Measurements from ENCODE around the gene MAP3K15.

The MAP3K15 gene, protein sequence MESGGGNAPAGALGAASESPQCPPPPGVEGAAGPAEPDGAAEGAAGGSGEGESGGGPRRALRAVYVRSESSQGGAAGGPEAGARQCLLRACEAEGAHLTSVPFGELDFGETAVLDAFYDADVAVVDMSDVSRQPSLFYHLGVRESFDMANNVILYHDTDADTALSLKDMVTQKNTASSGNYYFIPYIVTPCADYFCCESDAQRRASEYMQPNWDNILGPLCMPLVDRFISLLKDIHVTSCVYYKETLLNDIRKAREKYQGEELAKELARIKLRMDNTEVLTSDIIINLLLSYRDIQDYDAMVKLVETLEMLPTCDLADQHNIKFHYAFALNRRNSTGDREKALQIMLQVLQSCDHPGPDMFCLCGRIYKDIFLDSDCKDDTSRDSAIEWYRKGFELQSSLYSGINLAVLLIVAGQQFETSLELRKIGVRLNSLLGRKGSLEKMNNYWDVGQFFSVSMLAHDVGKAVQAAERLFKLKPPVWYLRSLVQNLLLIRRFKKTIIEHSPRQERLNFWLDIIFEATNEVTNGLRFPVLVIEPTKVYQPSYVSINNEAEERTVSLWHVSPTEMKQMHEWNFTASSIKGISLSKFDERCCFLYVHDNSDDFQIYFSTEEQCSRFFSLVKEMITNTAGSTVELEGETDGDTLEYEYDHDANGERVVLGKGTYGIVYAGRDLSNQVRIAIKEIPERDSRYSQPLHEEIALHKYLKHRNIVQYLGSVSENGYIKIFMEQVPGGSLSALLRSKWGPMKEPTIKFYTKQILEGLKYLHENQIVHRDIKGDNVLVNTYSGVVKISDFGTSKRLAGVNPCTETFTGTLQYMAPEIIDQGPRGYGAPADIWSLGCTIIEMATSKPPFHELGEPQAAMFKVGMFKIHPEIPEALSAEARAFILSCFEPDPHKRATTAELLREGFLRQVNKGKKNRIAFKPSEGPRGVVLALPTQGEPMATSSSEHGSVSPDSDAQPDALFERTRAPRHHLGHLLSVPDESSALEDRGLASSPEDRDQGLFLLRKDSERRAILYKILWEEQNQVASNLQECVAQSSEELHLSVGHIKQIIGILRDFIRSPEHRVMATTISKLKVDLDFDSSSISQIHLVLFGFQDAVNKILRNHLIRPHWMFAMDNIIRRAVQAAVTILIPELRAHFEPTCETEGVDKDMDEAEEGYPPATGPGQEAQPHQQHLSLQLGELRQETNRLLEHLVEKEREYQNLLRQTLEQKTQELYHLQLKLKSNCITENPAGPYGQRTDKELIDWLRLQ (N-terminal part only)

DNA sequence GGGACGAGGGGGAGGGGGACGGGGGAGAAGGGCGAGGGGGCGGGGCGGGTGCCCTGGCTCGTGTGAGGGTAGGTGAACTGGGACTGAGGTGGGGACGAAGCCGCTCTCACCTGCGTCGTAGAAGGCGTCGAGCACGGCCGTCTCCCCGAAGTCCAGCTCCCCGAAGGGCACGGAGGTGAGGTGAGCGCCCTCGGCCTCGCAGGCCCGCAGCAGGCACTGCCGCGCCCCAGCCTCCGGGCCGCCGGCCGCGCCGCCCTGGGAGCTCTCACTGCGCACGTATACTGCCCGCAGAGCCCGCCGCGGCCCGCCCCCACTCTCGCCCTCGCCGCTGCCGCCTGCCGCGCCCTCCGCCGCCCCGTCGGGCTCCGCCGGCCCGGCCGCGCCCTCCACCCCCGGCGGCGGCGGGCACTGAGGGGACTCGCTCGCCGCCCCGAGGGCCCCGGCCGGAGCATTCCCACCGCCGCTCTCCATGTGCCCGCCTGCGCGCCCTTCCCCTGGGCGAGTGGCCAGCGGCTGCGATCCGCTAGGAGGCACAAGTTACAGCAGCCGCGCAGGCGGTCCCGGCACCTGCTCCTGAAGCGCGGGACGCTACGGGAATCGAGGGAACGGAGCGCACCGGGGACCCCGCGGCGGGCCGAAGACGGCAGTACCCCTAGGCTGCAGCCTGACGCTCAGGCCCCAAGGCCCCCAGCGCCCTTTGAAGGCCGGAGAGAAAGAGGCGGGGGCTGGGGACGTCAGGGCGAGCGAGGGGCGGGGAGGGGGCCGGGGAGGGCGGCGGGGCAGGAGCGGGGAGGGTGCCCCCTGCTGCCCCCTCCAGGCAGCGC, at the start of gene MAP3K15:
MAP3K15 (minus strand) TSS at position 718 of the 824 bp plus-strand sequence; CDS start at position 471, 247 bp downstream.
- no peak for DNase-seq

GRCh38 chrX:19564606-19565005, 49.3 kb upstream of the MAP3K15 start:
- DNase-seq = no peak

- no peak for DNase-seq
These were observed 48.4 kb upstream of the MAP3K15 start for GRCh38 chrX:19563746-19564145.

DNA sequence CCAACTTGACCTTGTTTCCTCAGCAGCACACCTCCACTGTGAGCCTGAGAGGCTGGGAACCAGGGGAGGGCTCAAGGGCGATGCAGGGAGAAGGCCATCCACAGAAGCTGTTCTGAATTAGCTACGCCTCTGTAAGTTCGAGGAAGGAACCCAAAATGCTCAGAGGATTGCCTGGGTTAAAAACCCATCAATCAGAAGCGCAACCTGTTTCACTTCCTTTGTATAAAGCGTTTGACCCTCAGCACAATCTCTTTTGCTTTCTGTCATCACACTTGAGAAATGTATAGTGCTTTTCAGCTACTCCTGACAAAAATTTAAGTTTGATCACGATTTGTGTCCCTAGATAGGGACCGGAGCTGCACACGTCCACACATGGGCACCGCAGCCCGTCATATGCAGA, 48.0 kb upstream of the MAP3K15 start:
- no peak for DNase-seq

DNA sequence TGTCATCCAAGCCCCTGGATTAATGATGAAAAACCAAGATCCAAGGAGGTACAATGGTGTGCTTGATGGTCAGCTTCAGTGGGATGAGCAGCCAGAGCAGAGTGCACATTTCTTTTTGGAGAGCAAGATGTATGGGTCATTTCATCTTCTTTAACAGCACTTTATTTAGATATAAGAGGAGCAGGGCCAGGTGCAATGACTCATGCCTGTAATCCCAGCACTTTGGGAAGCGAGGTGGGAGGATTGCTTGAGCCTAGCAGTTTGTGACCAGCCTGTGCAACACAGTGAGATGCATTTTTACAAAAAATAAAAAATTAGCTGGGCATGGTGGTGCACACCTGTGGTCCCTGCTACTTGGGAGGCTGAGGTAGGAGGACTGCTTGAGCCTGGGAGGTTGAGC, 45.3 kb upstream of the MAP3K15 start:
- no peak for DNase-seq

DNA sequence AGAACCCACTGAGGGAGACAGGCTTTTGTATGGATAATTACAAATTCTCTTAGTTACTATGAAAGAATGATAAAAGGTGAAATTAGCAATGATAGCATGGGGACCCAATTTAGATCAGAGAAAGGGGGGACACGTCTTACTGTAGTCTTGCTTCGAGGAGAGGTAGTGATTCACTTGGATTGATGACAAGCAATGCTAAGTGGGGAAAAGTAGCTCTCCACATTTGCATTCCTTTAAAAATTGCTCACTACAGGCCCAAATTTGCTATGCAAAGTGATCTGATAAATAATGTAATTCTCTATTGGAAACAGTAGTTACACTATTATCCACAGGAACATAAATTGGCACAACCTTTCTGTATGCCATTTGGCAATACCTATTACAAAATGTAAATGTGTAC, 42.5 kb upstream of the MAP3K15 start:
- DNase-seq = no peak

- DNase-seq = no peak
These were observed 40.9 kb upstream of the MAP3K15 start for GRCh38 chrX:19556202-19556601.

GRCh38 chrX:19555683-19556082, 40.4 kb upstream of the MAP3K15 start:
- no peak for DNase-seq

- no peak for DNase-seq
These were observed 39.9 kb upstream of the MAP3K15 start for GRCh38 chrX:19555236-19555635.

DNA sequence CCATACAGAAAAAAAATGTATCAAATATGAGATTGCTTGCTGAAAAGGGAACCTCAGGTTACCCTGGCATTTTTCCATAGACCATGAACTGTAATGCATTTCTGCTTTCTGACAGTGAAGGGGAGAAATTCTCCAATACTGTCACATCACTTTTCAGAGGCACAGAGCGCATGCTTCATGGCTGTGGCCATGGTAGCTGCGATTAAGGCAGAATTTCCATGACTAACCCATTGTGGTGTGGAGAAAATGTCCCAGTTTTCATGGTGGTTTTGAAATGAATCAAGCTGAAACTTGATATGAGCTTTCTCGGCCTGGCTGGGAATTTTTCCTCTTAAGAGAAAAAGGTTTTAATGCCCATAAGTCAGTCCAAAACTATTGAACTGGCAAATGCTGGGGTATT, 39.5 kb upstream of the MAP3K15 start:
- no peak for DNase-seq

DNA sequence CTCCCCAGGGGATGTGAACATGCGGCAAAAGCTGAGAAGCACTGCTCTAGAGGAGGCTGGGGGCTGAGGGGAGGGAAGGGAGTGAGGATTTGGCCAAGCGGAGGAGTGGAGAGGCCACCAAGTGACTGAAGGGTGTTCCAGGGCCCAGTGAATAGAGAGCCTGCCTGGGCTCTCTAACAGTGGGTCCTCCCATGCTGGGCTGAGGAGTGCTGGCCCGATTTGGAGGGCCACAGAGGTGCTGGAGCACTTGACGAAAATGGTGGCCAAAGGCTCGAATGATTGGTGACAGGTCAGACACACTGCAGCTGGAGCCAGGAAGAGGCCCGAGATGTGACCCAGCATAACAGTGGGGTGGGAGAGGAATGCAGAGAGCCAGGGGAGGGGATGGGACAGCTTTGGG, 37.5 kb upstream of the MAP3K15 start:
- no peak for DNase-seq

DNA sequence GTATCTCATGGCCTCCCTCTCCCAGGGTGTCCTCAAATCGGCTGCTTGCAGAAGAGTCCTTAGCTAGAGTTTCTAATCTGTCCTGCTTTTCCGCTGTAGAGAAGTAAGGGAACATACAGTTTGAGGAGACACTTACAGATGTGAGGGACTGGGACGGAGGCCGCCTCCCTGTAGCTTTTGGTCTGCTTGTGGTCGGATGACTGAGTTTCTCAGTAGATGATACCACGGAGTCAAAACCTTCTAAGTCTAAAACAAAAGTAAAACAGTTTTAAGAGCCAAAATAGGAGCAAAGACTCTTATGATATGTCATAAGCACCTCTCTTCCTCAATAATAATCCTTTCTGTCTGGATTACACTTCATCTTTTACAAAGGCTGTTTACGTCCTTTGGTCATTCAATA, 34.5 kb upstream of the MAP3K15 start:
- DNase-seq = no peak

GRCh38 chrX:19548934-19549333, 33.6 kb upstream of the MAP3K15 start:
- DNase-seq = no peak

GRCh38 chrX:19548279-19548678, 33.0 kb upstream of the MAP3K15 start:
- no peak for DNase-seq

GRCh38 chrX:19545651-19546050, 30.3 kb upstream of the MAP3K15 start:
- DNase-seq = no peak

DNA sequence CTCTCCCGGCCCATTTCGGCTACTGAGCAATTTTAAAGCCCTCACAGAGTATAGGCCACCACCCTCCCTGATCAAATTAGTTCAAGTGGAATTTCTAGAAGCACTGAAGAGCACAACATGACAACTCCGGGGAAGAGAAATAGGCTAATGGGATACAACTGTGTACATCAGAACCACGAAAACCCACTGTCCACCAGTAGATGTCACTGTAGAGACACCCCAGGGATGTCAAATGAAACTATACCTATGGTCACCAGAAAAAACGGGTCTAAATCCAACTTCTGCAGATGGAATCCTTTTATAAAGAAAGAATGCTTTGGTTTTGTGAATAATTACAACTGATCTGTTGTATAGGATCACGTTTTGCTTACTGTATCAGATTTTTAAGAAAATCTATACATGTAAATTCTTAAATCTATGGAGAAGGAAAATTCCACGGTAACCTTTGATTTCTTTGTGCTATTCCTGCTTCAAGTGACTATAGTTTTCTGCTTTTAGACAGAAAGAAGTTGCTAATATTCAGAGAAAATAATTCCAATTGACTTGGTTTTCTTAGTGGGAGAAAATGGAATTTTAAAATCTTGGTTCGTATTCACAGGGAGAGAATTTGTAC, 29.5 kb upstream of the MAP3K15 start:
- no peak for DNase-seq

DNA sequence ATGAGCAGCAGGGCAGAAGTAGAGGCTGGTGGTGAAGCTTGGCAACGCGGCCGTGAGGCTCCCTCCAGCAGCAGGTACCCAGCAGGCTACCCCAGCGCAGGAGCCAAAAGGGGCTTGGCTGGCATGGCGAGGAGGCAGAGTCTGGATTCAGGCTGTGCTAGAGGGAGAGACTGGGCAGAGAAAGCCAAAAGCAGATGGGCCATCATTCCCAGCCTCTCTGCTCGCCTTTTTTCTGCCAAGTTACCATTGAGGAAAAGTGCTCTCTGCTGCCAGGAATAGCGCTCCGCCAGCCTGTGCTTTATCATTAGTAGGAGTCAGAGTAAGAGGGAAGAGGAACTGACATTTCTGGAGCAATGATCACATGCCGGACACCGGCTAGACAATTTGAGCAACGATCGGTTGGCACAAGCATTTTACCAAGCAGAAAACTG, 28.7 kb upstream of the MAP3K15 start:
- DNase-seq = no peak

DNA sequence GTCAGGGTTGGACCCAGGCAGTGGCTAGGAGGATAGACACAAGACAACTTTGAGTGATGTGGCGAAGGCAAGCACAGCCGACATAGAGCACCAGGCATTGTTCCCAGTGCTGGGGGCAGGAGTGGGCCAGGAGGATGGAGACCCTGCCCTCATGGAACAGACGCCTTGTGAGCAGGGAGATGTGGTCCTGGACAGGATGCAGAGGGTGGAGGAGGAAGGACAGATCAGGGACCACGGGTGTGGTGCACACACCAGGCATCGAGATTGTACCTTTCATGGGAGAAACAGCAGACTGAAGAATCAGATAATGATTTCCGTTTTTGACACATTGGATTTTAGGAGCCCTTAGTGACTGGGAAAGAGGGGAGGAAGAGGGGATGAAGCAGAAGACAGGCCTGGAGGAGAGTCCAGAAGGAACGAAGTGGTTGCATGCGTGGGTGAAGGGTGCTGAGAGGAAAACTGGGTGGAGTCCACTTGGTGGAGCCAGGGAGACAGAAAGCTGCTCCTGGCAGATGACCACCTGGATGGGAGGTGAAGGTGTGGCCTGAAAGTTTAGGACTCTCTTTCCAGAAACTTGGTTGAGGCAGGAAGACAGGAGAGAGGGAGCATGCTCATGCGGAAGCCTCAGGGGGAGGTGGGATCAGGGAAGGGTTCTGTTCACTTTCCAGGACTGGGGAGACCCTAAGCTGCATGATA, 27.9 kb upstream of the MAP3K15 start:
- DNase-seq = no peak

- no peak for DNase-seq
These were observed 26.6 kb upstream of the MAP3K15 start for GRCh38 chrX:19541931-19542330.

DNA sequence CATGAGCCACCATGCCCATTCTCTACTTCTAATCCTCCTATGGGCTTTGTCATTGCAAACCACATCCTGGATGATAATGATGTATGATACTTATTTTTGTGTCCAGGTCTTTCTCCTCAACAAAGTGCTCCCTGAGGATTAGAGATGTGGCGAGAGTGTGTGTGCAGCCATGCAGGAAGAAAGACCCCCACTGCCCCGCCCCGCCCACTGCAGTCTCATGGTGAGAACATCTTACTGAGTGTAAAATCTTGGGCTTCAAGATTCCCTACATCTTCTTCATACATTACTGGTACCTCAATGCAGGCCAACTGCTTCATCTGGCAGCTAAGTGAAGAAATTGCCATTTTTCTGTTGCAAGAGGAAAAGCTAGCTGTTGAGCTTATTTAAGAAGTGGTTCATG, 25.9 kb upstream of the MAP3K15 start:
- no peak for DNase-seq

- DNase-seq = no peak
These were observed 24.8 kb upstream of the MAP3K15 start for GRCh38 chrX:19540076-19540475.

Data from activated effector memory CD4-positive, alpha-beta T cell treated with Interleukin-2 at 50 U/mL for 16 hours (primary cell).